MM.1S (cell line): Measurements from ENCODE around the gene TRAPPC10.

Experiments used
- EZH2 ChIP-seq: fragments of 300-600 bp; sonication (generic); optimal IDR thresholded peaks from 2 replicates; pipeline ENCODE3; 2017; ENCODE audit warnings: low read depth, mild to moderate bottlenecking, antibody characterized with exemption, low read length, mixed read lengths
- EZH2phosphoT487 ChIP-seq: fragments of 300-600 bp; sonication (generic); IDR thresholded peaks from 2 replicates; pipeline ENCODE4 v1.6.1; 2018; ENCODE audit warnings: antibody characterized with exemption, low read length
- TF ChIP-seq, protein P1 (sequence below): fragments of 300-600 bp; sonication (generic); IDR thresholded peaks from 2 replicates; pipeline ENCODE4 v1.5.1; 2016; ENCODE audit warnings: antibody characterized with exemption, low read length, mixed read lengths

- TF ChIP-seq EZH2phosphoT487 (no peak), EZH2 (no peak)
- TF ChIP-seq, protein P1, sequence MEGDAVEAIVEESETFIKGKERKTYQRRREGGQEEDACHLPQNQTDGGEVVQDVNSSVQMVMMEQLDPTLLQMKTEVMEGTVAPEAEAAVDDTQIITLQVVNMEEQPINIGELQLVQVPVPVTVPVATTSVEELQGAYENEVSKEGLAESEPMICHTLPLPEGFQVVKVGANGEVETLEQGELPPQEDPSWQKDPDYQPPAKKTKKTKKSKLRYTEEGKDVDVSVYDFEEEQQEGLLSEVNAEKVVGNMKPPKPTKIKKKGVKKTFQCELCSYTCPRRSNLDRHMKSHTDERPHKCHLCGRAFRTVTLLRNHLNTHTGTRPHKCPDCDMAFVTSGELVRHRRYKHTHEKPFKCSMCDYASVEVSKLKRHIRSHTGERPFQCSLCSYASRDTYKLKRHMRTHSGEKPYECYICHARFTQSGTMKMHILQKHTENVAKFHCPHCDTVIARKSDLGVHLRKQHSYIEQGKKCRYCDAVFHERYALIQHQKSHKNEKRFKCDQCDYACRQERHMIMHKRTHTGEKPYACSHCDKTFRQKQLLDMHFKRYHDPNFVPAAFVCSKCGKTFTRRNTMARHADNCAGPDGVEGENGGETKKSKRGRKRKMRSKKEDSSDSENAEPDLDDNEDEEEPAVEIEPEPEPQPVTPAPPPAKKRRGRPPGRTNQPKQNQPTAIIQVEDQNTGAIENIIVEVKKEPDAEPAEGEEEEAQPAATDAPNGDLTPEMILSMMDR, result no peak
Observed at GRCh38 chr21:44086636-44087425, 74.7 kb downstream of the TRAPPC10 start.
